Liver (tissue), 3 donors: ENCODE measurements around the gene CCDC136.

Source experiments
- CTCF ChIP-seq: fragments of 150-350 bp; IDR thresholded peaks from 2 replicates; pipeline ENCODE4 v1.5.1; 2017; ENCODE audit warnings: improper control_type of control experiment, low read depth, low read length; ENCODE audit not compliant: missing input control
- FOXA1 ChIP-seq: IDR thresholded peaks from 2 replicates; pipeline ENCODE4 v1.6.1; 2016; ENCODE audit warnings: antibody characterized with exemption
- GABPA ChIP-seq, 2 donors: IDR thresholded peaks in 1 of 2; conservative IDR thresholded peaks in 1 of 2; 2 replicates each; pipeline ENCODE4 v1.6.1; 2016; ENCODE audit warnings: antibody characterized with exemption in 2 of 2, mild to moderate bottlenecking in 1 of 2, moderate library complexity in 1 of 2
- JUND ChIP-seq, 2 donors: IDR thresholded peaks; 2 replicates each; pipeline ENCODE4 v1.6.1; 2016; ENCODE audit warnings: antibody characterized with exemption in 2 of 2
- RAD21 ChIP-seq, 2 donors: IDR thresholded peaks; 2 replicates each; pipeline ENCODE4 v1.6.1; 2016; ENCODE audit warnings: antibody characterized with exemption in 2 of 2, mild to moderate bottlenecking in 2 of 2
- SP1 ChIP-seq: IDR thresholded peaks from 2 replicates; pipeline ENCODE4 v1.6.1; 2018; ENCODE audit warnings: antibody characterized with exemption, mild to moderate bottlenecking
- TAF1 ChIP-seq: conservative IDR thresholded peaks from 2 replicates; pipeline ENCODE4 v1.6.1; 2016; ENCODE audit warnings: antibody characterized with exemption, mild to moderate bottlenecking
- YY1 ChIP-seq: IDR thresholded peaks from 2 replicates; pipeline ENCODE4 v1.6.1; 2016; ENCODE audit warnings: antibody characterized with exemption, mild to moderate bottlenecking
- TF ChIP-seq, protein P1 (sequence below): IDR thresholded peaks from 2 replicates; pipeline ENCODE4 v1.6.1; 2016; ENCODE audit warnings: antibody characterized with exemption
- TF ChIP-seq, protein P2 (sequence below): IDR thresholded peaks from 2 replicates; pipeline ENCODE4 v1.6.1; 2016; ENCODE audit warnings: antibody characterized with exemption
- TF ChIP-seq, protein P3 (sequence below): IDR thresholded peaks from 2 replicates; pipeline ENCODE4 v1.6.1; 2016; ENCODE audit warnings: antibody characterized with exemption
- donor health status: healthy.
- donor health status: healthy.

DNA sequence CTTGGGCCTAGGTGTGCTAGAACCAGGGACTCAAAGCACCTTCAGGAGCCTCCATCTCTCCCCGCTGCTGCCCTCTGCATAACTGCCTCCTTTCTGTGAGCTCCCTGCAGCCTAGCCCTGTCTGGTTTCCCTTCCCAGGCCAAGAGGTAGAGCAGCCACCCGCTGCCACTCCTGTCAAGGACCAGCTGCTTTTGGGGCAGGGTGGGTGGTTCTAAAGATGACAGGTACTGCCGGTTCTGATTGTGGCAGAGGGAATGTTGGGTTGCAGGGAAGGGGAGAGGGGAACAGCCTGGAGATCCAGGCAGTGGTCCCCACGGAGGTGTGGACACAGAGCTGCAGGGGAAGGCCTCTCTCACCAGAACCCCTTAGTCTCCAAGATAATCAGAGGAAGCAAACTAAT is 34.7 kb downstream of the CCDC136 start:
- TF ChIP-seq, protein P1, sequence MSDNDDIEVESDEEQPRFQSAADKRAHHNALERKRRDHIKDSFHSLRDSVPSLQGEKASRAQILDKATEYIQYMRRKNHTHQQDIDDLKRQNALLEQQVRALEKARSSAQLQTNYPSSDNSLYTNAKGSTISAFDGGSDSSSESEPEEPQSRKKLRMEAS = no peak
- TF ChIP-seq JUND (IDR thresholded peaks at IDR 0.05) (no peak), CTCF (no peak), YY1 (no peak), GABPA (IDR thresholded peaks at IDR 0.05 in 1 of 2, conservative IDR thresholded peaks at IDR 0.05 in 1 of 2) (no peak), RAD21 (IDR thresholded peaks at IDR 0.05) (no peak), SP1 (no peak), TAF1 (no peak), FOXA1 (no peak)
- TF ChIP-seq, protein P2, sequence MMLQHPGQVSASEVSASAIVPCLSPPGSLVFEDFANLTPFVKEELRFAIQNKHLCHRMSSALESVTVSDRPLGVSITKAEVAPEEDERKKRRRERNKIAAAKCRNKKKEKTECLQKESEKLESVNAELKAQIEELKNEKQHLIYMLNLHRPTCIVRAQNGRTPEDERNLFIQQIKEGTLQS = no peak
- TF ChIP-seq, protein P3, sequence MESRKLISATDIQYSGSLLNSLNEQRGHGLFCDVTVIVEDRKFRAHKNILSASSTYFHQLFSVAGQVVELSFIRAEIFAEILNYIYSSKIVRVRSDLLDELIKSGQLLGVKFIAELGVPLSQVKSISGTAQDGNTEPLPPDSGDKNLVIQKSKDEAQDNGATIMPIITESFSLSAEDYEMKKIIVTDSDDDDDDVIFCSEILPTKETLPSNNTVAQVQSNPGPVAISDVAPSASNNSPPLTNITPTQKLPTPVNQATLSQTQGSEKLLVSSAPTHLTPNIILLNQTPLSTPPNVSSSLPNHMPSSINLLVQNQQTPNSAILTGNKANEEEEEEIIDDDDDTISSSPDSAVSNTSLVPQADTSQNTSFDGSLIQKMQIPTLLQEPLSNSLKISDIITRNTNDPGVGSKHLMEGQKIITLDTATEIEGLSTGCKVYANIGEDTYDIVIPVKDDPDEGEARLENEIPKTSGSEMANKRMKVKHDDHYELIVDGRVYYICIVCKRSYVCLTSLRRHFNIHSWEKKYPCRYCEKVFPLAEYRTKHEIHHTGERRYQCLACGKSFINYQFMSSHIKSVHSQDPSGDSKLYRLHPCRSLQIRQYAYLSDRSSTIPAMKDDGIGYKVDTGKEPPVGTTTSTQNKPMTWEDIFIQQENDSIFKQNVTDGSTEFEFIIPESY = no peak
